ENCODE data around the gene SERPINB3.

- TF ChIP-seq CTCF (conservative IDR thresholded peaks at IDR 0.05) (no peak), EZH2 (IDR thresholded peaks at IDR 0.05; ENCODE audit: low read depth) (no peak)
These were observed 35.3 kb downstream of the SERPINB3 start for GRCh38 chr18:63626431-63626830.
